Tibial nerve (tissue), 3 donors: ENCODE measurements around the gene ROCK2.

Source experiments
- POLR2A ChIP-seq, 2 donors: fragments of 450-650 bp; IDR thresholded peaks; one replicate each; pipeline ENCODE4 v1.6.1; 2017; ENCODE audit warnings: antibody characterized with exemption in 2 of 2, mild to moderate bottlenecking in 2 of 2, moderate library complexity in 2 of 2
- TF ChIP-seq, protein P1 (sequence below), 5 experiments: fragments of 200-600 bp in 3 of 5; fragments of 450-650 bp in 2 of 5; sonication (generic) in 3 of 5; IDR thresholded peaks; one replicate each; pipeline ENCODE4 v1.5.1; 2016 to 2019; ENCODE audit warnings: antibody characterized with exemption in 5 of 5, mild to moderate bottlenecking in 3 of 5, moderate library complexity in 2 of 5

DNA sequence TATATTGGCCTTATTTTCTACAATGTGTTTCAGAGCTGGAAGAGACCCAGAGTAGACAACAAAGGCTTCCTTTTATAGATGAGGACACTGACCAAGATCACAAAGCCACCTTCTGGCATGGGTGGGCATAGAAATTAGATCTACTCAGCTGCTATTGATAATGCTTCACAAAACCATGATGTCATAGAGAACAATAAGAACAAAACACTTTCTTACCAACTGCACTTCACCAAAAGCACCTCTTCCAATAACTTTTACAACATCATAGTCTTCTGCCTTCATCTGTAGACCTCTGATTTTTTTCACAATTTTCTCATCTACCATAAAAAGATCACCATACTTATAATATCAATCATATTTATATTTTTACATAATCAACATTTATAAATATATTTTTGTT lies 58.1 kb downstream of the ROCK2 start:
- TF ChIP-seq, protein P1, sequence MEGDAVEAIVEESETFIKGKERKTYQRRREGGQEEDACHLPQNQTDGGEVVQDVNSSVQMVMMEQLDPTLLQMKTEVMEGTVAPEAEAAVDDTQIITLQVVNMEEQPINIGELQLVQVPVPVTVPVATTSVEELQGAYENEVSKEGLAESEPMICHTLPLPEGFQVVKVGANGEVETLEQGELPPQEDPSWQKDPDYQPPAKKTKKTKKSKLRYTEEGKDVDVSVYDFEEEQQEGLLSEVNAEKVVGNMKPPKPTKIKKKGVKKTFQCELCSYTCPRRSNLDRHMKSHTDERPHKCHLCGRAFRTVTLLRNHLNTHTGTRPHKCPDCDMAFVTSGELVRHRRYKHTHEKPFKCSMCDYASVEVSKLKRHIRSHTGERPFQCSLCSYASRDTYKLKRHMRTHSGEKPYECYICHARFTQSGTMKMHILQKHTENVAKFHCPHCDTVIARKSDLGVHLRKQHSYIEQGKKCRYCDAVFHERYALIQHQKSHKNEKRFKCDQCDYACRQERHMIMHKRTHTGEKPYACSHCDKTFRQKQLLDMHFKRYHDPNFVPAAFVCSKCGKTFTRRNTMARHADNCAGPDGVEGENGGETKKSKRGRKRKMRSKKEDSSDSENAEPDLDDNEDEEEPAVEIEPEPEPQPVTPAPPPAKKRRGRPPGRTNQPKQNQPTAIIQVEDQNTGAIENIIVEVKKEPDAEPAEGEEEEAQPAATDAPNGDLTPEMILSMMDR (IDR thresholded peaks at IDR 0.05): no peak
- TF ChIP-seq POLR2A (IDR thresholded peaks at IDR 0.05): no peak
